Thyroid gland (tissue), 4 donors: ENCODE results near the gene ADGRG1.

ENCODE experiments used
- POLR2A ChIP-seq, 2 donors: fragments of 450-650 bp; IDR thresholded peaks; one replicate each; pipeline ENCODE4 v1.6.1; 2017; ENCODE audit warnings: antibody characterized with exemption in 2 of 2, mild to moderate bottlenecking in 2 of 2, moderate library complexity in 1 of 2
- TF ChIP-seq, protein P1 (sequence below), 6 experiments: fragments of 200-600 bp in 3 of 6; fragments of 450-650 bp in 3 of 6; sonication (generic) in 3 of 6; IDR thresholded peaks; one replicate each; pipeline ENCODE4 v1.5.1; 2016 to 2019; ENCODE audit warnings: antibody characterized with exemption in 6 of 6, mild to moderate bottlenecking in 2 of 6, inconsistent platforms in 1 of 6, moderate library complexity in 1 of 6

DNA sequence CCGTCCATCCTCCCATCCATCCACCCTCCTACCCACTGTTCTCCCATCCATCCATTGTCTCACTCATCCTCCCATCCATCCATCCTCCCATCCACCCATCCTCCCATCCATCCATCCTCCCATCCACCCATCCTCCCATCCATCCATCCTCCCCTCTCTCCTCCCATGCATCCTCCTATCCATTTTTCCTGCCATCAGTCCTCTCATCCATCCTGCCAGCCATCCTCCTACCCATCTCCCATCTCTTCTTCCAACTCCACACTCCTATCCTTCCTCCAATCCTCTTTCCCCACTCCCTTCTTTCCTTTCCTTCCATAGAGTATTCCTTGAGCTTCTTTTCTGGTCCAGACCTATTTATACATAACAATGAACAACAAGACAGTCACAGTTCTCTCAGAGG lies 78.3 kb downstream of the ADGRG1 start:
- TF ChIP-seq, protein P1, sequence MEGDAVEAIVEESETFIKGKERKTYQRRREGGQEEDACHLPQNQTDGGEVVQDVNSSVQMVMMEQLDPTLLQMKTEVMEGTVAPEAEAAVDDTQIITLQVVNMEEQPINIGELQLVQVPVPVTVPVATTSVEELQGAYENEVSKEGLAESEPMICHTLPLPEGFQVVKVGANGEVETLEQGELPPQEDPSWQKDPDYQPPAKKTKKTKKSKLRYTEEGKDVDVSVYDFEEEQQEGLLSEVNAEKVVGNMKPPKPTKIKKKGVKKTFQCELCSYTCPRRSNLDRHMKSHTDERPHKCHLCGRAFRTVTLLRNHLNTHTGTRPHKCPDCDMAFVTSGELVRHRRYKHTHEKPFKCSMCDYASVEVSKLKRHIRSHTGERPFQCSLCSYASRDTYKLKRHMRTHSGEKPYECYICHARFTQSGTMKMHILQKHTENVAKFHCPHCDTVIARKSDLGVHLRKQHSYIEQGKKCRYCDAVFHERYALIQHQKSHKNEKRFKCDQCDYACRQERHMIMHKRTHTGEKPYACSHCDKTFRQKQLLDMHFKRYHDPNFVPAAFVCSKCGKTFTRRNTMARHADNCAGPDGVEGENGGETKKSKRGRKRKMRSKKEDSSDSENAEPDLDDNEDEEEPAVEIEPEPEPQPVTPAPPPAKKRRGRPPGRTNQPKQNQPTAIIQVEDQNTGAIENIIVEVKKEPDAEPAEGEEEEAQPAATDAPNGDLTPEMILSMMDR (IDR thresholded peaks at IDR 0.05), result no peak
- TF ChIP-seq POLR2A (IDR thresholded peaks at IDR 0.05), result no peak
